OCI-LY1 (cell line): ENCODE measurements around the gene SPTB.

Source experiments
- H2AFZ ChIP-seq: fragments of 200-600 bp; sonication (generic), shearing (Covaris generic); 2 replicates; pipeline ENCODE4 v1.6.0; 2014; ENCODE audit warnings: antibody characterized with exemption, mild to moderate bottlenecking, low read length
- H3F3A ChIP-seq: fragments of 200-600 bp; sonication (generic), shearing (Covaris generic); 2 replicates; pipeline ENCODE4 v1.6.0; 2014; ENCODE audit warnings: mild to moderate bottlenecking, antibody characterized with exemption, low read length, moderate library complexity; ENCODE audit not compliant: insufficient read depth
- H3K27ac ChIP-seq: fragments of 200-600 bp; sonication (generic); 2 replicates; pipeline ENCODE4 v1.5.1; 2014; ENCODE audit warnings: low read length, mixed run types, mild to moderate bottlenecking, low read depth; ENCODE audit not compliant: poor library complexity, severe bottlenecking
- H3K27me3 ChIP-seq: fragments of 200-600 bp; sonication (generic); 2 replicates; pipeline ENCODE4 v1.6.0; 2014; ENCODE audit warnings: antibody characterized with exemption, mild to moderate bottlenecking, low read length, moderate library complexity; ENCODE audit not compliant: insufficient read depth
- H3K36me3 ChIP-seq: fragments of 200-600 bp; sonication (generic); 2 replicates; pipeline ENCODE4 v1.6.1; 2014; ENCODE audit warnings: mild to moderate bottlenecking, antibody characterized with exemption, low read length, moderate library complexity, mixed read lengths; ENCODE audit not compliant: insufficient read depth
- H3K4me1 ChIP-seq: fragments of 200-600 bp; sonication (generic); 2 replicates; pipeline ENCODE4 v1.5.1; 2014; ENCODE audit warnings: mild to moderate bottlenecking, low read length, moderate library complexity; ENCODE audit not compliant: insufficient read depth, severe bottlenecking
- H3K4me2 ChIP-seq: fragments of 200-600 bp; sonication (generic), shearing (Covaris generic); 2 replicates; pipeline ENCODE4 v1.6.1; 2014; ENCODE audit warnings: low read length
- H3K4me3 ChIP-seq: fragments of 200-600 bp; sonication (generic); 2 replicates; pipeline ENCODE4 v1.5.1; 2014; ENCODE audit warnings: low read length, low read depth, mild to moderate bottlenecking, mixed read lengths; ENCODE audit not compliant: poor library complexity, severe bottlenecking
- H3K79me2 ChIP-seq: fragments of 200-600 bp; shearing (Covaris generic); 2 replicates; pipeline ENCODE4 v1.6.1; 2016; ENCODE audit warnings: mixed run types, low read length, mixed read lengths; ENCODE audit not compliant: insufficient read depth
- H3K9ac ChIP-seq: fragments of 200-600 bp; sonication (generic), shearing (Covaris generic); 2 replicates; pipeline ENCODE4 v1.6.1; 2014; ENCODE audit warnings: mild to moderate bottlenecking, low read length, mixed read lengths
- H3K9me2 ChIP-seq: fragments of 200-600 bp; sonication (generic), shearing (Covaris generic); 2 replicates; pipeline ENCODE4 v1.6.1; 2014; ENCODE audit warnings: low read depth, mild to moderate bottlenecking, low read length, mixed read lengths
- H3K9me3 ChIP-seq: fragments of 200-600 bp; shearing (Covaris generic); 2 replicates; pipeline ENCODE4 v1.6.1; 2014; ENCODE audit warnings: low read length, mixed read lengths
- H4K20me1 ChIP-seq: fragments of 200-600 bp; sonication (generic), shearing (Covaris generic); 2 replicates; pipeline ENCODE4 v1.6.0; 2016; ENCODE audit warnings: mild to moderate bottlenecking, low read length; ENCODE audit not compliant: insufficient read depth
- CTCF ChIP-seq: fragments of 200-600 bp; sonication (generic), shearing (Covaris generic); IDR thresholded peaks from 2 replicates; pipeline ENCODE4 v1.5.1; 2017; ENCODE audit warnings: mild to moderate bottlenecking, antibody characterized with exemption, low read length, moderate library complexity, mixed read lengths
- EZH2 ChIP-seq: fragments of 200-600 bp; sonication (generic), shearing (Covaris generic); IDR thresholded peaks from 2 replicates; pipeline ENCODE4 v1.8.0; 2017; ENCODE audit warnings: borderline replicate concordance, mixed run types, mild to moderate bottlenecking, antibody characterized with exemption, low read length, moderate library complexity, mixed read lengths

The SPTB gene

GRCh38 chr14:64721899-64722298, 157.8 kb downstream of the SPTB start:
- Histone ChIP-seq H3K4me1 (no peaks in the 10 kb centered on the region), H3K36me3 (no peaks in the 10 kb centered on the region), H2AFZ (no peak overlapping the region), H3K9me3 (no peaks in the 10 kb centered on the region), H3K4me2 (no peak overlapping the region), H3K4me3 (no peak overlapping the region), H3F3A (no peaks in the 10 kb centered on the region), H3K9me2 (no peaks in the 10 kb centered on the region), H3K9ac (no peak overlapping the region), H3K79me2 (no peaks in the 10 kb centered on the region), H3K27me3 (no peaks in the 10 kb centered on the region; the same call in 1 of the 2 replicates), H3K27ac (no peak overlapping the region), H4K20me1 (no peaks in the 10 kb centered on the region)
- no peak for TF ChIP-seq CTCF
- TF ChIP-seq EZH2: no peak

GRCh38 chr14:64721391-64721791, 158.3 kb downstream of the SPTB start:
- Histone ChIP-seq H3K36me3 (no peaks in the 10 kb centered on the region), H3K27ac (no peak overlapping the region), H3K27me3 (no peaks in the 10 kb centered on the region; the same call in 1 of the 2 replicates), H3K9ac (no peak overlapping the region), H2AFZ (no peak overlapping the region), H3K79me2 (no peaks in the 10 kb centered on the region), H3K9me2 (no peaks in the 10 kb centered on the region), H4K20me1 (no peaks in the 10 kb centered on the region), H3K9me3 (no peaks in the 10 kb centered on the region), H3K4me3 (no peak overlapping the region), H3K4me2 (no peak overlapping the region), H3F3A (no peaks in the 10 kb centered on the region), H3K4me1 (no peaks in the 10 kb centered on the region)
- TF ChIP-seq CTCF (no peak), EZH2 (no peak)

- H2AFZ ChIP-seq: no peak overlapping the region
- no peaks in the 10 kb centered on the region for H3K36me3 ChIP-seq
- no peak overlapping the region for H3K27ac ChIP-seq
- no peak overlapping the region for H3K4me3 ChIP-seq
- no peaks in the 10 kb centered on the region for H3K9me3 ChIP-seq
- no peaks in the 10 kb centered on the region for H4K20me1 ChIP-seq
- H3K9ac ChIP-seq: no peak overlapping the region
- H3K4me2 ChIP-seq: no peak overlapping the region
- TF ChIP-seq EZH2 (no peak), CTCF (no peak)
- H3K27me3 ChIP-seq: no peaks in the 10 kb centered on the region; the same call in 1 of the 2 replicates
- H3K9me2 ChIP-seq: no peaks in the 10 kb centered on the region
- no peaks in the 10 kb centered on the region for H3F3A ChIP-seq
- H3K4me1 ChIP-seq: no peaks in the 10 kb centered on the region
- H3K79me2 ChIP-seq: no peaks in the 10 kb centered on the region
These were observed 159.6 kb downstream of the SPTB start for GRCh38 chr14:64720131-64720576.
